AML-193 (cell line): ENCODE results near the gene CHRM4.

ENCODE experiments used
- DNase-seq, 2 experiments: peaks; one replicate each; lab custom pipeline; 2025; lab: John Stamatoyannopoulos, UW

The CHRM4 gene

DNA sequence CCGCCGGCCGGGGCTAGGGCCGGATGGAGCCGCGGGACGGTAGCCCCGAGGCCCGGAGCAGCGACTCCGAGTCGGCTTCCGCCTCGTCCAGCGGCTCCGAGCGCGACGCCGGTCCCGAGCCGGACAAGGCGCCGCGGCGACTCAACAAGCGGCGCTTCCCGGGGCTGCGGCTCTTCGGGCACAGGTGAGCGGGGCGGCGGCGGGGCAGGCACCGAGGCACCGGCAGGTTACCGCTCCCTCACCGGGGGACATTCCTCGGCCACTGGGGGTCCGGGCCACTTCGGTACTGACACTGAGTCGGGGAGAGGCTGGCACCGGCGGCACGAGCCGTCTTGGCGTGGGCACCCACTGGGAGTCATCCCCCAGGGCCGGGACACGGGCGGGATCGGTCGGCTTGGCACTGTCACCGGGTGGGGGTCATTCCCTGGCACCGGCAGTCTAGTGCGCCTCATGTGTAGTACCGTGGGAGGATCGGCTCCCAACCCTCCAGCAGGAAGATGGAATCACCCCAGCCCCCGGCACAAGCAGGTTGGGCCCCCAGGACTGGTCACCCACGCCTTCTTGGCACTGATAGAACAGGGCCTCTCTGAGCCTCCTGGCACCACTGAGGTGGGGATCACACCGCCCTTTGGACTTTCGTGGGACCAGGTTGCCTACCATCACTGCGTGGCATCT, 43.8 kb downstream of the CHRM4 start:
- no peak for DNase-seq

DNA sequence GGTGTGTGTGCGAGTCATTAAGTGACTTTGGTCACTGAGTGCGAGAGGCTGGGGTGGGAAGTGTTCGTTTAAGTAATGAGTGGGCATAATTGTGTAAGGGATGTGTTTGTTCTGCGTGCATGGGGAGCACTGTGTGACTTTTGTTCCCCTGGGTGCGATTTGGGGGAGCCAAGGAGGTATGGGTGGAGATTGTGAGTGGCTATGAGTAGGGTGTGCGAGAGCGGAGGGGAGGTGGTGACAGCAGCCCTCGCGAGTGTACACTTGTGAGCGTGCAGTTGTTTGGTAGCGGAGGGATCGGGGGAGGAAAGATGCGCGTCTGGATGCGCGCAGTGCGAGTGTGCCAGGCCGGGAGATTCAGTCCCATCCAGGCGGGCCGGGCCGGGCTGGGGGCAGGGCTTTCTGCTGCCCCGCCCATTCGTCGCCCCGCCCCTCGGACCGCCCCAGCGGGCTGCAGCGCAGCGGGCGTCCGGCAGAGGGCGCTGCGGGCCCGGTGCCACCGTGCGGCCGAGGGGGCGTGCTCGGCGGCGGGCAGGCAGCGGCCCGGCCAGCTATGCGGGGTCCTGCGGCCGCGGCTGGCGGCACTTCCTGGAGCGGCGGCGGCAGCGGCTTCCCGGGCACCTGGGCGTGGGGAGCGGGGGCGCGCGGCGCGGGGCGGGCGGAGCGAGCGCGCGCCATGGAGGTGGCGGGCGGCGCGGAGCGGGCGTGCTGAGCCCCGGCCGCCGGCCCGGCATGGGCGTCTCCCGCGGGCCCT, 44.5 kb downstream of the CHRM4 start, which contains the start of gene DGKZ:
DGKZ (plus strand) TSS at position 578 of the 751 bp plus-strand sequence. CDS start 197 bp downstream, outside the sequence.
- DNase-seq, result peak; percentile 71 to 88

DNA sequence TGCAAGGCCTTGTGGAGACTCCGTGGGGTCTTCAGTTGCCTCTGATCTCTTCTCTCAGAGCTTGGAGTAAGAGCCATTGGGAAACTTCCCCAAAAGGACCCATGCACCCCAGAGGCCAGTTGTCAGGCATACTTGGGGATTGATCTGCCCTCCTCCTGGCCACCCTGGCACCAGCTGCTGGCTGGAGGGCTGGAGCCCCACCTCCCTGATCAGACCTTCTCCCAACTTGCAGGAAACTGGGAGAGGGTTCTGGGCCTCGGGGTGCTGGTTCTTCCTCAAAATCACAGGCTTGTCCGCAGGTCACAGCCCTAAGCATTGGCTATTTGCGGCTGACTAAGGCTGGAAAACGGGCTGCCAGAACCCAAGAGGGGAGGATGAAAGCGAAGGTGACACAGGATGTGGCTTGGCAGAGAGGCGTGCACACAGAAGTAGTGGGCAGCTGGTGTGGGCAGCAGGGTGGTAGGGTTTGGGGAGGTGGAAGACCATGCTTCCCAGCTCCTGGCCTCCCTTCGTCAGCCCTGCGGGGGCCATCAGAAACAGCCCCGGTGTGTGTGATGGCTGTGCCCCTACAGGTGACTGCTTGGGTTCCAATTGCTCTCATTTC, 45.6 kb downstream of the CHRM4 start:
- DNase-seq, result peak; percentile 46 to 60

DNA sequence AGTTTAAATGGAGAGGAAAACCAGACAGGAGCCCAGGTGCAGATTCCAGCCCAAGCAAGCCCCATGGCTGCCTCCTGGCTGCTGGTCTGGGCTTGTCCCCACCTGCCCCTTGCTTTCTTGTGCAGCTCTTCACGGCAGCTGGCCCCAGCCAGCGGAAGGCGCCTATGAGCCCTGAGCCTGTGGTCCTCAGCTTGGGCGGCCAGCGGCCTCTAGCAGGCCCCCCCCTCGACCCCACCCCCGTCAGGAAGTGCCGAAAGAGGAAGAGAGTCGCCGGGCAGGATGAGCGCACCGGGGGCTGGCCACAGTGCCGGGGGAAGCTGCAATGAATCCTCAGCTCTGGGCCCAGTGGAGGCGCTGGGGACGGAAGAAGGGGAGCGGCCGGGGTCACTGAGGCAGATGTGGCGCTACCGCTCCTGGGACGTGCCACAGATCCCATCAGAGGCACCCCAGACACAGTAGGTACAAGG, 46.4 kb downstream of the CHRM4 start:
- peak; percentile 82 to 87 for DNase-seq

DNA sequence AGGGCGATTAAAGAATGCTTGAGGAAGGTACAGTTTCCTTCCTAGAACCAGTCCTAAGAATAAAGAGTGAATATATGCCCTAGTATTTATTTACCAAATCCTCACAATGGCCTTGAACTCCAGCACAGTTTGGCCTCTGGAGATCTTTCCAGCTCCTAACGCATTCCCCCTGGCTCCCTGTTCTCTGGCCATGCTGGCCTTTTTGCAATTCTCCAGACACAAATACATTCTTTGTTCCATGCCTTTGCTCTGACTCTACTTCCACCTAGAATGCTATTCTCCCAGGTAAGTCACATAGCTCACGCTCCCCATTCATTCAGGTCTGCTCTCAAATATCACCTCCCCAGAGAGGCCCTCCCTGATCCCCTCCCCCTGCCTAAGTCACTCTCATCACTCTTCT, 48.1 kb downstream of the CHRM4 start:
- no peak for DNase-seq

DNA sequence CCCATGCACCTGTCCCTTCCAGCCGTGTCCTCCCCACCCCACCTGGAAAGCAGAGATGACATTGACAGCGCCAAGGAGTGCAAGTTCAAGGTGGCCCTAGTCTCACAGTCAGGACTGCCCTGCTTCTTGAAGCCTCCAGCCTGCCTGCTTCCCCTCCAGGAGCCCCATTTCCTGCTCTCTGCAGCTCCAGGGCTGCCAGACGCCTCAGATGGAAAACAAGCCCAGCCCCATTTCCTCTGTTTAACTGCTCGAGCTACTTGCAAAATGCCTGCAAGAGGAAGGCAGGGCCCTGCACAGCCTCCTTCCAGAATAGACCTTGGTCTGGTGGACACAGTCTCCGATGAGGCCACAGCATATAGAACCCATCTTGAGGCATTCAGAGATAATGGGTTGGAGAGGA, 49.3 kb downstream of the CHRM4 start:
- DNase-seq, result peak; percentile 80 to 87

DNA sequence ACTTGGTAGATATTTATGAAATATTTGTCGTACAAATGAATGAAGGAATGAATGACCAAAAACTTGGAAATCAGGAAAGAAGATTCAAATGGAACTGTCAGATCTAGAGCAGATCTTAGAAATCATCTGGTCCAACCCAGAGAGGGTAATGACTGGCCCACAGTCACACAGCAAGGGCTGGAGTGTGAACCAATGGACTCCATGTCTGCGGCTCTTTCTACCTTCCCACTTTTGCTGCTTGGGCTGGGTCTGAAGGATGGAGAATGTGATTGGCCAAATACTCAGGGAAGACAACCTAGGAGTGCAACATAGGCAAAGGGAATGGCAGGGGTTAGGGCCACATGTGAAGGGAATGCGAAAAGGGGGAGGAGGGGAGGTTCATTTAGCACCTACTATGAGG, 50.1 kb downstream of the CHRM4 start:
- no peak for DNase-seq

DNA sequence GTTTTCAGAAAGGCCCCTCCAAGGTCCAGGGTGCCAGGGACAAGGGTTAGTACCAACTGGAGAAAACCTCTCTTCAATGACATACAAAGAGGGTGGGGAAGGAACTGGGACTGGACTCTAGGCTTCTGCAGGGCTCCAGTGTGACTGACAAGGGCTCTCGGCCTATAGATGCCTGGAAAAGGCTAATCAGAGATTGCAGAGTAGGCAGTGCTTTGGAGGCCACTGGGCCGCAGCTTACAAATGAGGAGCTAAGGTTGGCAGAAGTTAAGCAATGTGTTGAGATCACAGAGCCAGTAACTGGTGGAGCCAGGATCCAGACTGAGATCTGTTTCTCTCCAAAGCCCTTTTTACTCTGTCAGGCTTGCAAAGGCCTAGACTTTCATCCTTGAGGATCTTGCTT, 51.8 kb downstream of the CHRM4 start:
- peak; percentile 31 to 38 for DNase-seq

DNA sequence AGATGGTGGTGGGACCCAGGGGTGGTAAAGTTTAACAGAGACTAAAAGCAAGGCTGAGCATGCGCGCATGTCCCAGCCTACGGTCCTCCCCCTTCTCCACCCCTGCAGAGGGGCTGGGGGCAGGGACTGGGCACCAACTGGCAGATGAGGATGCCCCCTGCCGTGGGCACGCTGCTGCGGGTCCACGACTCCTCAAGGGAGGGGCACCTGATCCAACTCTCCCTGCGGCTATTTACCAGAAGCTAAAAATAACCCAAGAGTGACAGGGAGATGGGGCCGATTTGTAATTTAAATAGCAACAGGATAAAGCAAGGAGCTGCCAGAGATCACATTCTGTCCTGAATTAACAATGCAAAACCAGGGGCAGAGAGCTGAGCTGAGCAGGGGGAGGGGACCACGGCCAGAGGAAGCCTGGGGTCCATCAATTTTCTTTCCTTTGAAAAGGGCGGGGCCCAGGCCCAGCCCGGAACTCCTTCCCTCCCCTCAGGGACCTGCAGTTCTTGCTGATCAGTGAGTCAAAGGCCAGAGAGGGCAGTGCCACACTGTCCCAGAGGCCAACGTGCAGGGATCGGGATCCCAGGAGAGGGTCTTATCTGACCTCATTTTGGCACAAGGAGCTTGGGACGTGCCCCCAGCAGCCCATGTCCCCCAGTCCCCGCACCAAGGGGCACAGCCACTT, 52.4 kb downstream of the CHRM4 start:
- no peak for DNase-seq

DNA sequence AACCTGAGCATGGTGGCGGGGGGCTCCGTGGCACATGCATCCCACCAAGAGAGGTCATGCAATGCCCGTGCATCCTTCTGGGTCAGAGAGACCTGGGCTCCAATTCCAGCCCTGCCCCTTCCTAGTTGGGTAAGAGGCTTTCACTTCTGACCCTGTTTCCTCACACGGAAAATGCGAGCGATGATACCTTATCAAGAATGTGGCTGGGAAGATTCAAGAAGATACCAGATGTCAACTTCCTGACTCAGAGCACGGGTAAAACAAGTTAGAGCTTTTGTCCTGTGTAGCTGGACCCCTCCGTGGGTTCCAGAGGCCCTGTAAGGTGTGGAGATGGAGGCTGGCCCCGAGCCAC, 53.0 kb downstream of the CHRM4 start:
- DNase-seq, result no peak

DNA sequence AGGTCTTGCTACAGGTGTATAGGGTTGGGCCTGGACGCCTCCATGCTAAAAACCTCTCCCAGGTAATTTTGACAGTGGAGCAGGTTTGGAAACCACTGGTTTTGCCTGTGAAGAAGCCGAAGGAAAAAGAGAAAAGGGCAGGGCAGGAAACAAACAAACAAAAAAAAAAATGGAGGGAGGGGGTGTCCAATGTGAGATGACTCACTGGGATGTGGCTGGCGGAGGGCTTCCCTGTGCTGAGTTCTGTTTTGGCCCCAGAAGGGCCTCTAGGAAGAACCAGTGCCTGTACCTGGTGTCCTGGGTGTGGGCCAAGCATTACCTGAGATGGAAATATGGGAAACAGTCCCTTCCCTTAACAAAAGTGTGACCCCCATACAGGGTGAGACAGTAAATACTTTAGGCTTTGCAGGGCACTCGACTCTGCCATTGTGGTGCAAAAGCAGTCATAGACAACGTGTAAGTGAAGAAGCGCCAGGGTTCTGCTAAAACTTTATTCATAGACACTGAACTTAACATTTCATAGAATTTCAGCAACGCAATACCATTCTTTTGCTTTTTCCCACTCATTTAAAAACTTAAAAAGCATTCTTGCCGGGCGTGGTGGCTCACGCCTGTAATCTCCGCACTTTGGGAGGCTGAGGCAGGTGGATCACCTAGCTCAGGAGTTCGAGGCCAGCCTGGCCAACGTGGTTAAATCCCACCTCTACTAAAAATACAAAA, 53.8 kb downstream of the CHRM4 start:
- DNase-seq, result no peak

DNA sequence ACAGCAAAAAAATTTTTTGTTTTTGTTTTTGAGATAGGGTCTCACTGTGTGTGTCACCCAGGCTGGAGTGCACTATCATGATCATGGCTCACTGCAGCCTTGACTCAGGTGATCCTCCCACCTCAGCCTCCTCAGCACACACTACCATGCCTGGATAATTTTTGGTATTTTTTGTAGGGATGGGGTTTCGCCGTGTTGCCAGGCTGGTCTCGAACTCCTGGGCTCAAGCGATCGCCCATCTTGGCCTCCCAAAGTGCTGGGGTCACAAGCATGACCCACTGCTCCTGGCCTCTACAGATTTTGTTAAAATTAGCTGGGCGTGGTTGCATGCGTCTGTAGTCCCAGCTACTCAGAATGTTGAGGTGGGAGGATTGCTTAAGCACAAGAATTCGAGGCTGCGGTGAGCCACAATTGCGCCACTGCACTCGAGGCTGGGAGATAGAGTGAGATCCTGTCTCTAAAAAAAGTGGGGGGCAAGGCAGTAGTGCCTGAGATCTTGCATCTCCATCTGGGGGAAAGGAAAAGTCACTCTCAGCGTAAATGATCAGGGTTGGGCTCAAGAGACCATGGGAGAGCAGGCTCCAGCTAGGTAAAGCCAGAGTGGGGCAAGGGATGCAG, 54.9 kb downstream of the CHRM4 start:
- peak; percentile 94 to 96 for DNase-seq

DNA sequence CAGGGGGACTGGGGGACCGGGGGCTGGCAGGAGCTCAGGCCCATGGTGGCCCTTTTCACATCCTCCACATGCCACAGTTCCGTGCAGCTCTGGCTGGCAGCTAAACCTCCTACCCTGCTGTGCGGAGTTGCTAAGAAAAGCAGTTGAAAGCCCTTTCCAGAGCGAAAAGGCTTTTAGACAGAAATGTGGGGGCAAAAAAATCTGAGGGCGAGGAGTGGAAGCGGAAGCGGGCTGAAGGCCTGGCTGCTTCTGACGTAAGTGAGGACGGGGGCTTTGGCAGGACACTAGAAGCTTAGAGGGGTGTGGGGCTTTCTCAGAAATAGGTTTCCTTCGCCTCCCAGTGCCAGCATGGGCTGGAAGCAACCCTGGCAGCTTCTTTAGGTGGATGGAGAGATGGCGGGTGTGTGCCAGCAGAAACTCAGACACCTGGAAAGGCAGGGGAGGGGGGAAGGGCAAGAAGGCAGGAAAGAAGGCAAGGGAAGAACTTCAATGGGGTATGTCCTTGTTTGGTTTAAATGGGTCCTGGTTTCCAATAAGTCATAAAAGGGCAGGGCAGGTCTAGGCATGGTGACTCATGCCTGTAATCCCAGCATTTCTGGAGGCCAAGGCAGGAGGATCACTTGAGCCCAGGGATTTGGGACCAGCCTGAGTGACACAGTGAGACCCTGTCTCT, 55.5 kb downstream of the CHRM4 start:
- DNase-seq, result no peak

DNA sequence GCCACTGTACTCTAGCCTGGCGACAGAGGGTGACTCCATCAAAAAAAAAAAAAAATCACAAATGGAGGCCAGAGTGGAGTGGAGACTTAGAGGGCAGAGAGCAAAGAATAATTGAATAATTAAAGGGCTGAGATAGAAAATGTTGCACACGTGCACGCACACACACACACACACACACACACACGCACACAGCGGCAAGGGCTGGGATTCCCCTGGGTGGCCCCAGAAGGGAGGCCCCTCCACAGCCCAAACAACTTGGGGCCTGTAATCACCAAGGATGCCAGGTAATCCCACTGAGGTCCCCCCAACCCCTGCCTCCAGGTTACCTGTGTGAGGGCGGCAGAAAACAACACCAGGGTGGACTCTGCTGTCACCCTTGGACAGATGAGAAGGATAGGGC, 56.3 kb downstream of the CHRM4 start:
- no peak for DNase-seq

DNA sequence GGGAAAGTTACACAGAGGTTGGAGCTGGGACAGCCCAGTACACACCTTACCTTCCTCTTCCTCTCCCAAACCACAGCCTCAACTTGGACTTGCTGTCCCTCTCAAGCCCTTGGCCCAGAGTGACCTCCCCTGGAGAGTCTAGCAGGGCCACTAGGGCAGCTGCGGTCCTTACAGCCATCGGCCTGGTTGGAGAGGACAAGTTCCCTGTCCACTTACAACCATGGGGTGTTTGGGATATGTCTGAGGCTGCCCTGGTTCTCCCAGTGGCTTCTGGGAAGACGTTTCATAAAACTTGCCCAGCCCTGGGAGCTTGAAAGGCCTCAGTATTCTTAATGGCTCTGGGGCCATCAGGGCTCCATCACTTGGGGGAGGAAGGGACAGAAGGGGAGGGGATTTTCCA, 57.4 kb downstream of the CHRM4 start:
- no peak for DNase-seq
